Panc1 (cell line): ENCODE measurements around the gene GPR160. TPM values are rescaled to one million over a fixed set of nuclear protein-coding genes. Genes with fewer than 3 reads are reported as not detected.

Experiments
- ATAC-seq: fragments of 200-7000 bp; cut with Tn5 transposase; 2 replicates; pipeline ENCODE4 v1.9.1; 2020; ENCODE audit warnings: mild to moderate bottlenecking, moderate library complexity
- Bru-seq: library from RNA; stranded (reverse); fragments of 400-500 nt; gene quantifications from one replicate; lab custom pipeline; 2021; lab: Mats Ljungman, UMichigan
- BruChase-seq, 2 experiments: library from RNA; stranded (reverse); fragments of 400-500 nt; gene quantifications; one replicate each; lab custom pipeline; 2021; lab: Mats Ljungman, UMichigan
- BruUV-seq: library from RNA; stranded (reverse); fragments of 400-500 nt; replicated peaks from 2 replicates; lab custom pipeline; 2021; lab: Mats Ljungman, UMichigan
- CTCF ChIA-PET: fragments of 300-600 bp; sonication (Branson Sonifier 250); formaldehyde crosslinking; loops from one replicate; lab custom pipeline; 2022; ENCODE audit warnings: antibody characterized with exemption; lab: Charles Lee
- POLR2A ChIA-PET: fragments of 300-600 bp; sonication (Branson Sonifier 250); formaldehyde crosslinking; loops from one replicate; lab custom pipeline; 2022; ENCODE audit warnings: antibody characterized with exemption; lab: Charles Lee
- DNase-seq: peaks from one replicate; pipeline ENCODE4 v3.0.0-alpha.2; 2010; ENCODE audit warnings: low read depth, low spot score
- H3K27ac ChIP-seq: 2 replicates; pipeline ENCODE4 v1.5.1; 2011; ENCODE audit warnings: mild to moderate bottlenecking, low read length, inconsistent platforms
- H3K27me3 ChIP-seq: fragments of 200-500 bp; sonication (Bioruptor generic); 2 replicates; pipeline ENCODE4 v1.6.0; 2014; ENCODE audit warnings: low read length, inconsistent platforms; ENCODE audit not compliant: control insufficient read depth, insufficient read depth
- H3K36me3 ChIP-seq: fragments of 200-500 bp; sonication (Bioruptor generic); 2 replicates; pipeline ENCODE4 v1.5.1; 2014; ENCODE audit warnings: inconsistent platforms, mild to moderate bottlenecking, low read length, moderate library complexity; ENCODE audit not compliant: control insufficient read depth, insufficient read depth
- H3K4me1 ChIP-seq: 2 replicates; pipeline ENCODE4 v1.5.1; 2011; ENCODE audit warnings: inconsistent platforms, mild to moderate bottlenecking, low read length, moderate library complexity; ENCODE audit not compliant: control insufficient read depth, insufficient read depth
- H3K4me3 ChIP-seq, 2 experiments: 2 replicates each; pipeline ENCODE4 v1.5.1; 2011 to 2012; ENCODE audit warnings: low read depth in 2 of 2, low read length in 2 of 2, mild to moderate bottlenecking in 2 of 2, inconsistent platforms in 1 of 2, moderate library complexity in 1 of 2
- H3K9me3 ChIP-seq: fragments of 200-500 bp; sonication (Bioruptor generic); 2 replicates; pipeline ENCODE4 v1.5.1; 2014; ENCODE audit warnings: low read depth, mild to moderate bottlenecking, inconsistent platforms, low read length, moderate library complexity; ENCODE audit not compliant: control insufficient read depth, insufficient read depth
- CTCF ChIP-seq: fragments of 450-650 bp; IDR thresholded peaks from 2 replicates; pipeline ENCODE4 v1.5.1; 2017; ENCODE audit warnings: mild to moderate bottlenecking
- POLR2AphosphoS5 ChIP-seq: IDR thresholded peaks from 2 replicates; pipeline ENCODE4 v1.6.1; 2012; ENCODE audit warnings: mild to moderate bottlenecking, low read depth, low read length, moderate library complexity
- REST ChIP-seq, 2 experiments: IDR thresholded peaks; 2 replicates each; pipeline ENCODE4 v1.6.1; 2011 to 2012; ENCODE audit warnings: low read depth in 2 of 2, control low read depth in 1 of 2, low read length in 1 of 2, mild to moderate bottlenecking in 1 of 2, moderate library complexity in 1 of 2; ENCODE audit not compliant: insufficient read depth in 1 of 2
- SIN3A ChIP-seq: IDR thresholded peaks from 2 replicates; pipeline ENCODE4 v1.6.1; 2012; ENCODE audit warnings: low read depth, mild to moderate bottlenecking, low read length, moderate library complexity, borderline replicate concordance; ENCODE audit not compliant: insufficient read depth
- TCF7L2 ChIP-seq: IDR thresholded peaks from 2 replicates; pipeline ENCODE4 v1.6.1; 2011; ENCODE audit warnings: mild to moderate bottlenecking, low read depth, low read length, inconsistent platforms
- in situ Hi-C: cut with HindIII; loops from 2 replicates; pipeline ENCODE4 v1.10.0; 2016; ENCODE audit warnings: low sequenced_read_pairs, low pct_unique_long_range_greater_than_20kb
- intact Hi-C: fragments of 100-400 bp; cut with micrococcal nuclease; formaldehyde crosslinking; loops from one replicate; pipeline ENCODE4 v1.10.0; 2022; ENCODE audit not compliant: unreplicated experiment
- long read RNA-seq: library from polyadenylated mRNA; unstranded; transcript quantifications from one replicate; pipeline ENCODE4 v2.0.0, GENCODE V29; 2021; ENCODE audit not compliant: unreplicated experiment
- polyA plus RNA-seq: library from polyadenylated mRNA; unstranded; fragments of >200 nt; gene quantifications from one replicate; pipeline ENCODE4 v1.2.1, GENCODE V29; 2012; ENCODE audit warnings: missing spikeins; ENCODE audit not compliant: insufficient read length
- total RNA-seq: library from RNA; stranded (reverse); gene quantifications from one replicate; pipeline ENCODE4 v1.2.1, GENCODE V29; 2021; ENCODE audit not compliant: unreplicated experiment

Gene GPR160
- total RNA-seq (0.18 TPM), Bru-seq, nascent RNA (percentile 18 among the genes with signal in this experiment), BruChase-seq, experiment 1, labeled RNA remaining after a 2-hour chase (percentile 17 among the genes with signal in this experiment), BruChase-seq, experiment 2, labeled RNA remaining after a 6-hour chase (percentile 16 among the genes with signal in this experiment)
- polyA plus RNA-seq: 0.31 TPM
- long read RNA-seq: 0 reads

GRCh38 chr3:170037463-170038433 is at the start of gene GPR160:
GPR160 (plus strand) TSS chr3:170037995; CDS start chr3:170083973, 45,978 bp downstream.
- Histone ChIP-seq H3K4me1 (no peaks in the 10 kb centered on the region), H3K36me3 (no peaks in the 10 kb centered on the region), H3K27me3 (peaks cover 20% of the 10 kb centered on the region), H3K27ac (no peak within 1 kb of the TSS), H3K9me3 (no peaks in the 10 kb centered on the region), H3K4me3 (peak within 1 kb of the TSS; percentile 48 to 67)
- TF ChIP-seq CTCF: peak; percentile 98
- no peak for TF ChIP-seq TCF7L2
- TF ChIP-seq POLR2AphosphoS5: no peak
- no peak for TF ChIP-seq REST (IDR thresholded peaks at IDR 0.05; ENCODE audit: insufficient read depth in 1 of 2, low read depth in 2 of 2, low read length in 1 of 2)
- no peak for TF ChIP-seq SIN3A
- DNase-seq: peak; percentile 15
- ChIA-PET POLR2A (interaction anchor here (0.7 kb wide), 1 partner anchor 44 kb away, joined by 3 read pairs; no protein-coding TSS in a partner anchor), CTCF (no interaction called here)
- in situ Hi-C loops: no loop called here
- peak; percentile 87 for ATAC-seq
- no TSS peak for BruUV-seq
- intact Hi-C loops: loop anchor here (5.0 kb wide), 1 partner anchor 175 kb away; no protein-coding TSS in a partner anchor

GRCh38 chr3:169990431-169990830 is 47.4 kb upstream of the GPR160 start:
- ChIA-PET POLR2A (no interaction called here), CTCF (no interaction called here)
- Histone ChIP-seq H3K27ac (no peak overlapping the region), H3K4me1 (no peaks in the 10 kb centered on the region), H3K9me3 (no peaks in the 10 kb centered on the region), H3K27me3 (no peaks in the 10 kb centered on the region), H3K36me3 (peaks cover 61% of the 10 kb centered on the region), H3K4me3 (no peak overlapping the region)
- no peak for ATAC-seq
- DNase-seq: no peak
- in situ Hi-C loops (no loop called here), intact Hi-C loops (no loop called here)
- TF ChIP-seq CTCF (no peak), POLR2AphosphoS5 (no peak), SIN3A (no peak), REST (IDR thresholded peaks at IDR 0.05; ENCODE audit: insufficient read depth in 1 of 2, low read depth in 2 of 2, low read length in 1 of 2) (no peak), TCF7L2 (no peak)
- no TSS peak for BruUV-seq
